Activated CD4-positive, alpha-beta T cell treated with anti-CD3 and anti-CD28 coated beads, Interleukin-2, amount 50 U/mL, for 48 hours (primary cell): ENCODE measurements around the gene PRPF18.

Experiments
- DNase-seq, 2 experiments: peaks; one replicate each; pipeline ENCODE4 v3.0.0-alpha.2; 2020

The PRPF18 gene

DNA sequence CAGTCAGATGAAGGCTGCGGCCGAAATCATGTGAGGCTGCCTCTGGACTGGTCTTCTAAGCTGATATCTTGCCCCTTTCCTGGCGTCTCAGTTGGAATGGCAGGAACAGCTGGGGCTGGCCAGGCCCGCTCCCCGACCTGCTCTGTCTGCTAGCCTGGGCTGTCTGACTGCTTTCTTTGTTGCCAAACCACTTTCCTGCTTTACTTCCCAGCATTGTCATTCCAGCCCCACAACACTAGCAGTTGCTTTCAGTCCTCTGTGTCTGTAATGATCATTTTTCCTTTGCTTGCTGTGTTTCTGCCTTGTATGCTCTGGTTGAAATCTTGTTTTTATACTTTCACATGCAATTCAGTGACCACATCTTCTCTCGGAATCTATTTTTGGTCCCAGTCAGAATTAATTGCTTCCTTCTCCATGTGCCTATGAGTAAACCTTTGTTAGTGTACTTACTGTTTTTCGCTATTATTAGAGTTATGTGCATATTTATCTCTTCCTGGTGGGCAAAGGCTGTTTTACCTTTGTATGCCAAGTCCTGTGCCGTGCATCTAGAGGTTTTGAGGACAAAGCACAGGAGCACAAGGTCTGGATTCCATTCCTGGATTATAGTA lies 21.6 kb downstream of the PRPF18 start:
- DNase-seq, result no peak

GRCh38 chr10:13612654-13613373 lies 26.0 kb downstream of the PRPF18 start:
- DNase-seq, result no peak

DNA sequence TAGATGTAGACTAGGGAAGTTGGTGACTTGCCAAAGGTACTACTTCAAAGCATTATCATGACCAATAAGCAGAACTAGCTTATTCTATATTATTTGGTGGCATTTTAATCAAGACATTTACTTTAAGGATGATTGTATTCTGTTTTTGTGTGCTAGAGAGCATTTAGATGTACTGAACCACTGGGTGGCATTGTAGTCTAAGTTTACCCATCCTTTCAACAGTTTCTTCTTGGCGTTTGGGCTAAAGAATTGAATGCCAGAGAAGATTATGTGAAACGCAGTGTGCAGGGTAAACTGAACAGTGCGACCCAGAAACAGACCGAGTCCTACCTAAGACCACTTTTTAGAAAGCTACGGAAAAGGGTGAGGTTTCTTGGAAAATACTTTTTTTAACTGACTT lies 26.8 kb downstream of the PRPF18 start:
- DNase-seq, result no peak

DNA sequence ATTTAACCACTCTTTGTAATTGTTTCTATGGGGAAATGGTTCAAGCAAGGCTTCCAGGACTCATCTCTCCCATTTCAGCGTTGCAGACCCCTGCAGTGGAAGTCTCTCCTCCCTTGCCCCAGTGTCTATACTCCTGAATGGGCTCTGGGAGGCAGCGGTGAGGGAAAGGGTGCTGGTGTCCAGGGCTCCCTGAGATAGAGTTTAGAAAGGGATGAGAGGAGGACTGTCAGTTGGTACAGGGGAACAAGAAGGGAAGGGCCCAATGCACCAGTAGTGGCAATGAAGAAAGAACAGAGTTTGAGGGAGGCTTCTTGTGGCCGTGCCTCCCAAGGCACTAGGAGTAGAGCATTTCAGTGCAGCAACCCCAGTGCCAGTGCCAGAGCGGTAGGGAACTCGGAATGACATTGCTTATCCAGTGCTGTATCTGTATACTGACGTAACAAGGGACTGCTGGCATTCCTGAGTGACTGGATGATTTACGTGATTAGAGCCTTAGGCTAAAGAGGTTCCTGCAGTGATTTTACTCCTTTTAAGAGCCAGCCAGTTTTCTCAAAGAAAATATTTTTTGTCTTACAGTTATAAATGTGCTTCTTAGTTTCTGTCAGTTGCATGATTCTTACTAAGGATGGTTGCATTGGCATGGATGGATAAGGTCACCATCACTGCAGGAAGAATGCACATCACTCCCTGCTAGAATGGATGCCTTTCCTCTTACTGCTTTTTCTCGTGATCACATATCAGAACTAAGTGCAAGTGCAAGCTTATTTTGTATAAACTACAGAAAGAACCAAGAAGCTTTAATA lies 28.0 kb downstream of the PRPF18 start:
- no peak for DNase-seq

- no peak for DNase-seq
These were observed 29.0 kb downstream of the PRPF18 start for GRCh38 chr10:13615650-13616300.

GRCh38 chr10:13617116-13617515 lies 30.4 kb downstream of the PRPF18 start:
- no peak for DNase-seq

DNA sequence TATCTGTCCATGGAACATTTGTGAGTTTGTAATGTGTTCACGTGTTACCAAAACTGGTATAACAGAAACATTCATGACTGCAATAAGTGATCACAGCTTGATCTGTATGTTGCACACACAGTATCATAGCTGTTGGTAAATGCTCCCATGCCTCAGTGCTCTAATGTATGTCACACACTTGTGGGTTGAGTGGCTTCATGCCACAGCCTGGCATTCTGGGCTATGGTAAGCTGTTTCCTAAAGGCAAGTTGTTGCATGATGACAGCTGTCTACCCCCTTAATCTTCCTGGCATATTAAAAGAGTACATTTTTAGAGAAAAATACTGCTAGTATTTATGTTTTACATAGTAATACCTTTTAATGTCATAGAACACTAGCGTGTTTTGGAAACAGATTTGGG lies 35.2 kb downstream of the PRPF18 start:
- no peak for DNase-seq

- no peak for DNase-seq
These were observed 37.9 kb downstream of the PRPF18 start for GRCh38 chr10:13624630-13625029.

- no peak for DNase-seq
These were observed 40.9 kb downstream of the PRPF18 start for GRCh38 chr10:13627459-13628310.

- DNase-seq, result no peak
These were observed 41.9 kb downstream of the PRPF18 start for GRCh38 chr10:13628661-13629060.

DNA sequence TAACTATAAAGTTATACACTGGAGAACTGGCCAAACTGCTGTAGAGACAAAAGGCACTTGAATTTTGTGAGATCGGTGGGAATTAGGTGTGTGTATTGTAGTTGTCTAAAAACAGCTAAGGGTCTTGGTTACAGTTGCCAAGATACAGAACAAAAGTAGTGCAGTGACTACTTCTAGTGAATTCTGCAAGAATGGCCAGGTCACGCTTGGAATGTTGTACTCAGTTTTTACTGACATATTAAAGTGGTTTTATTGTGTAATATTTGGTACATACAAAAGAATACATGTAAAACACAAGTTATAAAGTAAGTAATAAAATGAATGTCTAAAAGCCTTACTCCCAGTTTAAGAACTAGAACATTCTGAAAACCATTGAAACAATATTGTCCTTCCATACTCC lies 42.4 kb downstream of the PRPF18 start:
- DNase-seq, result no peak

- no peak for DNase-seq
These were observed 43.5 kb downstream of the PRPF18 start for GRCh38 chr10:13630231-13630630.

- DNase-seq, result no peak
These were observed 44.8 kb downstream of the PRPF18 start for GRCh38 chr10:13631594-13631993.

GRCh38 chr10:13632440-13632839 lies 45.7 kb downstream of the PRPF18 start:
- no peak for DNase-seq

DNA sequence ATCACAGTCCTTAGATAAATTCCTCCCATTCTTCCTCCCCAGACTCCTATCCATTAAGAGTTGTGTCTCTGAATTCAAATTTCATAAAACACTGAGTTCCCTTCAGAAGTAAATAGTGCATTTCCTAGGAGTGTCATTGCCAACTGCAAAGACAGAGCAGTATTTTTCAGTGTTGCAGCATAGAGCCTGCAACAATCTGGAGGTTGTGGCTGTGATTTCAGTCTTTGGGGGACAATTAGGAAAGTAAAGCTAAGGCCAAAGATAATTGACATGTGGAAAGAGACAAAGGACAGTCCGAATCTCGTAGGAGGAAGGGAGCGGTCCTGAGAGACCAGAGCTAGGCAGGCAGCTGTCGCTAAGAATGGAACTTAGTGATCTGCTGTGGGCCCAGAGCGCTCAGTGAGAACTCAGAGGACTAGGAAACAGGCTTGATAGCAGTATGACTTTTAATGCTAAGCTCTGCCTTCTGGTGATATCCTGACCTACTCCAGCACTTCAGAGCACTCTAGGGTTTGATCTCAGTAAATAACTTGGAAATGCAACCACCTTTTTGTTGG lies 46.2 kb downstream of the PRPF18 start:
- no peak for DNase-seq

GRCh38 chr10:13633689-13634088 lies 46.9 kb downstream of the PRPF18 start:
- no peak for DNase-seq

- DNase-seq, result no peak
These were observed 47.4 kb downstream of the PRPF18 start for GRCh38 chr10:13634207-13634606.

- no peak for DNase-seq
These were observed 50.0 kb downstream of the PRPF18 start for GRCh38 chr10:13636776-13637175.

- DNase-seq, result no peak
These were observed 50.6 kb downstream of the PRPF18 start for GRCh38 chr10:13637303-13637856.

GRCh38 chr10:13637894-13638293 lies 51.1 kb downstream of the PRPF18 start:
- DNase-seq, result no peak

- DNase-seq, result no peak
These were observed 55.5 kb downstream of the PRPF18 start for GRCh38 chr10:13642293-13642692.

DNA sequence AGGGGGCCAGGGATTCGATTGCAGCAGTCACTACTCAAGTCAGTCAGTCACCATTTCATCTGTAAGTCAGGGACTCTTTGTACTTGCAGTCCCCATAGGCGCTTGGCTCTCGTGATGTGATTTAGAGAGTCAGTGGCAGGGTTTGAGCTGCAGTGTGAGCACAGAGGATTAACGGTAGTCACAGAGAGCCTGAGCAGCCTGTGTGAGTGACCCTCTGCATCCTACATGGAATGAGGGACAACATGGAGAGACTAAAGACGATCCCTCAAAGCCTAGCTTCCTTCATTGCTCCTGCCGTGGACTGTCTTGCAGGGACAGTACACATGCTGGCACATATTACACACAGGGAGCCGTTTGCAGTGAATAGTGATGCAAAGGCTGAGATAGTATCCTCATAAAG lies 56.3 kb downstream of the PRPF18 start:
- no peak for DNase-seq
